Sigmoid colon (tissue), 7 donors: Measurements from ENCODE around the gene PINK1. TPM values are rescaled to one million over a fixed set of nuclear protein-coding genes. Genes with fewer than 3 reads are reported as not detected.

Source experiments
- DNase-seq: peaks from one replicate; pipeline ENCODE4 v3.0.0-alpha.2; 2019
- H3K27ac ChIP-seq, 4 donors: fragments of 200-600 bp; sonication (generic); one replicate each; pipeline ENCODE4 v1.5.1; 2016 to 2019; ENCODE audit warnings: mild to moderate bottlenecking in 1 of 4
- H3K27me3 ChIP-seq, 3 donors: fragments of 200-600 bp; sonication (generic); one replicate each; pipeline ENCODE4 v1.5.1; 2019; ENCODE audit warnings: mild to moderate bottlenecking in 1 of 3
- H3K36me3 ChIP-seq, 4 donors: fragments of 200-600 bp; sonication (generic); one replicate each; pipeline ENCODE4 v1.5.1; 2016 to 2019
- H3K4me1 ChIP-seq, 4 donors: fragments of 200-600 bp; sonication (generic); one replicate each; pipeline ENCODE4 v1.5.1; 2017 to 2019
- H3K4me3 ChIP-seq, 4 donors: fragments of 200-600 bp; sonication (generic); one replicate each; pipeline ENCODE4 v1.5.1; 2017 to 2019; ENCODE audit warnings: mild to moderate bottlenecking in 2 of 4, moderate library complexity in 1 of 4
- H3K9me3 ChIP-seq, 4 donors: fragments of 200-600 bp in 3 of 4; sonication (generic) in 3 of 4; one replicate each; pipeline versions ENCODE4 v1.5.1 to v1.6.1; 2013 to 2019
- CTCF ChIP-seq, 4 experiments: fragments of 450-650 bp in 3 of 4; fragments of 200-600 bp in 1 of 4; IDR thresholded peaks; one replicate each; pipeline ENCODE4 v1.5.1; 2016 to 2019; ENCODE audit warnings: antibody characterized with exemption in 4 of 4, mild to moderate bottlenecking in 3 of 4, moderate library complexity in 2 of 4
- EP300 ChIP-seq, 4 donors: sonication (generic); formaldehyde crosslinking; IDR thresholded peaks; one replicate each; pipeline ENCODE4 v1.6.1; 2017; ENCODE audit warnings: antibody characterized with exemption in 4 of 4
- POLR2A ChIP-seq, 2 donors: fragments of 450-650 bp; IDR thresholded peaks; one replicate each; pipeline ENCODE4 v1.6.1; 2016; ENCODE audit warnings: antibody characterized with exemption in 2 of 2, mild to moderate bottlenecking in 2 of 2, moderate library complexity in 2 of 2
- POLR2AphosphoS5 ChIP-seq, 4 donors: sonication (generic); formaldehyde crosslinking; IDR thresholded peaks; one replicate each; pipeline ENCODE4 v1.6.1; 2017; ENCODE audit warnings: antibody characterized with exemption in 4 of 4
- WGBS, 2 donors: extraction: QIAGEN DNeasy Blood & Tissue Kit; methylation state at CpG; one replicate each; pipeline ENCODE4 v1.1.7; 2013; 5-methylcytosine and 5-hydroxymethylcytosine counted together
- intact Hi-C: fragments of 100-400 bp; cut with DNase I; formaldehyde crosslinking; loops from one replicate; pipeline ENCODE4 v1.15.1; 2023
- polyA plus RNA-seq, 3 donors: library from polyadenylated mRNA; stranded (reverse); fragments of 200-250 nt; gene quantifications; one replicate each; pipeline ENCODE4 v1.2.3, GENCODE V29; 2013
- total RNA-seq, 4 donors: library from RNA; depleted of rRNA; stranded (reverse); fragments of >200 nt; gene quantifications; one replicate each; pipeline ENCODE4 v1.1.0, GENCODE V29; 2016
- donor health status: healthy with polysubstance abuse.
- donor health status: Bipolar disorder and iron deficiency.
- donor health status: healthy.

Gene PINK1
- total and polyA plus RNA-seq, 7 donors = 60.1 to 179 (median 149) TPM

- no peak for DNase-seq
- Histone ChIP-seq H3K4me1 (peaks cover 0 to 26% (median 23%) of the 10 kb centered on the region in 4 donors), H3K27ac (no peak overlapping the region), H3K4me3 (no peak overlapping the region), H3K27me3 (no peaks in the 10 kb centered on the region), H3K36me3 (peaks cover 22 to 52% (median 32%) of the 10 kb centered on the region in 4 donors), H3K9me3 (no peaks in the 10 kb centered on the region)
- 88 to 92% methylated on average over 16 of the region's 16 CpGs for WGBS, 2 donors
- no peak for TF ChIP-seq POLR2AphosphoS5 (IDR thresholded peaks at IDR 0.05)
- no peak for TF ChIP-seq POLR2A (IDR thresholded peaks at IDR 0.05)
- no peak for TF ChIP-seq CTCF (IDR thresholded peaks at IDR 0.05)
- no peak for TF ChIP-seq EP300 (IDR thresholded peaks at IDR 0.05)
- intact Hi-C loops = no loop called here
Measured at GRCh38 chr1:20658166-20658915, 25.1 kb downstream of the PINK1 start.

- WGBS, 2 donors = 8 to 17% methylated on average over 3 of the region's 3 CpGs
- intact Hi-C loops = no loop called here
- Histone ChIP-seq H3K36me3 (peaks cover 5 to 31% (median 14%) of the 10 kb centered on the region in 4 donors), H3K4me1 (peaks cover 0 to 26% (median 23%) of the 10 kb centered on the region in 4 donors), H3K9me3 (no peaks in the 10 kb centered on the region), H3K27me3 (no peaks in the 10 kb centered on the region), H3K27ac (peak overlapping the region in 2 of 4 donors; percentile 85), H3K4me3 (peak overlapping the region; percentile 67 to 92 (median 77))
- DNase-seq = no peak
- TF ChIP-seq EP300 (IDR thresholded peaks at IDR 0.05) (no peak), CTCF (IDR thresholded peaks at IDR 0.05) (no peak), POLR2A (IDR thresholded peaks at IDR 0.05) (no peak), POLR2AphosphoS5 (IDR thresholded peaks at IDR 0.05) (no peak)
Measured at GRCh38 chr1:20660363-20660762, 27.1 kb downstream of the PINK1 start.

GRCh38 chr1:20660847-20661206 is 27.6 kb downstream of the PINK1 start:
- Histone ChIP-seq H3K36me3 (peaks cover under 1 to 27% (median 10%) of the 10 kb centered on the region in 4 donors), H3K4me3 (peak overlapping the region; percentile 67 to 92 (median 77)), H3K4me1 (peaks cover 0 to 26% (median 23%) of the 10 kb centered on the region in 4 donors), H3K27me3 (no peaks in the 10 kb centered on the region), H3K9me3 (no peaks in the 10 kb centered on the region), H3K27ac (peak overlapping the region; percentile 78 to 89 (median 85))
- intact Hi-C loops = no loop called here
- DNase-seq = no peak
- TF ChIP-seq CTCF (IDR thresholded peaks at IDR 0.05) (no peak), POLR2A (IDR thresholded peaks at IDR 0.05) (no peak), POLR2AphosphoS5 (IDR thresholded peaks at IDR 0.05) (no peak), EP300 (IDR thresholded peaks at IDR 0.05) (no peak)
- 1% methylated on average over 20 of the region's 20 CpGs for WGBS, 2 donors

- Histone ChIP-seq H3K27me3 (no peaks in the 10 kb centered on the region), H3K9me3 (no peaks in the 10 kb centered on the region), H3K36me3 (peaks cover 0 to 20% (median 7%) of the 10 kb centered on the region in 4 donors), H3K4me1 (peaks cover 0 to 26% (median 23%) of the 10 kb centered on the region in 4 donors), H3K27ac (peak within 1 kb of the TSS; percentile 78 to 89 (median 85)), H3K4me3 (peak within 1 kb of the TSS; percentile 67 to 92 (median 77))
- 1 to 2% methylated on average over 58 of the region's 58 CpGs for WGBS, 2 donors
- TF ChIP-seq POLR2A (IDR thresholded peaks at IDR 0.05) (no peak), POLR2AphosphoS5 (IDR thresholded peaks at IDR 0.05) (peak in 3 of 4 donors; percentile 58 to 71 (median 65)), EP300 (IDR thresholded peaks at IDR 0.05) (no peak), CTCF (IDR thresholded peaks at IDR 0.05) (peak in 2 of 4 experiments; percentile 22 to 29)
- peak; percentile 98 for DNase-seq
- intact Hi-C loops = no loop called here
Measured at GRCh38 chr1:20661207-20662109, 28.2 kb downstream of the PINK1 start, which contains the start of gene DDOST. Gene DDOST (minus strand): TSS chr1:20661369. CDS start chr1:20661350, 19 bp downstream.
